Ascending aorta (tissue), 2 donors: ENCODE results near the gene AGER. TPM values are rescaled to one million over a fixed set of nuclear protein-coding genes. Genes with fewer than 3 reads are reported as not detected.

Source experiments
- DNase-seq, 2 donors: peaks; one replicate each; pipeline ENCODE4 v3.0.0-alpha.2; 2019; ENCODE audit warnings: low spot score in 2 of 2
- H3K27ac ChIP-seq, 2 donors: fragments of 200-600 bp; sonication (generic); one replicate each; pipeline ENCODE4 v1.5.1; 2016 to 2017; ENCODE audit warnings: mild to moderate bottlenecking in 1 of 2
- H3K27me3 ChIP-seq: fragments of 200-600 bp; sonication (generic); one replicate; pipeline ENCODE4 v1.5.1; 2017
- H3K36me3 ChIP-seq, 2 donors: fragments of 200-600 bp; sonication (generic); one replicate each; pipeline ENCODE4 v1.5.1; 2016
- H3K4me1 ChIP-seq, 2 donors: fragments of 200-600 bp; sonication (generic); one replicate each; pipeline ENCODE4 v1.5.1; 2016 to 2017; ENCODE audit warnings: mild to moderate bottlenecking in 1 of 2
- H3K4me3 ChIP-seq, 2 donors: fragments of 200-600 bp; sonication (generic); one replicate each; pipeline ENCODE4 v1.5.1; 2016 to 2017; ENCODE audit warnings: mild to moderate bottlenecking in 1 of 2
- H3K9me3 ChIP-seq, 2 donors: fragments of 200-600 bp; sonication (generic); one replicate each; pipeline ENCODE4 v1.5.1; 2016
- intact Hi-C: fragments of 100-400 bp; cut with DNase I; formaldehyde crosslinking; loops from one replicate; pipeline ENCODE4 v1.15.1; 2023
- total RNA-seq: library from RNA; depleted of rRNA; stranded (reverse); fragments of >200 nt; gene quantifications from one replicate; pipeline ENCODE4 v1.1.0, GENCODE V29; 2016
- TF ChIP-seq, protein P1 (sequence below), 3 experiments: fragments of 200-600 bp in 2 of 3; fragments of 450-650 bp in 1 of 3; sonication (generic) in 2 of 3; IDR thresholded peaks; one replicate each; pipeline ENCODE4 v1.5.1; 2016 to 2019; ENCODE audit warnings: antibody characterized with exemption in 3 of 3, mild to moderate bottlenecking in 1 of 3, moderate library complexity in 1 of 3

AGER gene
- total RNA-seq, 1 donor from 2014 or later = 6.1 TPM

DNA sequence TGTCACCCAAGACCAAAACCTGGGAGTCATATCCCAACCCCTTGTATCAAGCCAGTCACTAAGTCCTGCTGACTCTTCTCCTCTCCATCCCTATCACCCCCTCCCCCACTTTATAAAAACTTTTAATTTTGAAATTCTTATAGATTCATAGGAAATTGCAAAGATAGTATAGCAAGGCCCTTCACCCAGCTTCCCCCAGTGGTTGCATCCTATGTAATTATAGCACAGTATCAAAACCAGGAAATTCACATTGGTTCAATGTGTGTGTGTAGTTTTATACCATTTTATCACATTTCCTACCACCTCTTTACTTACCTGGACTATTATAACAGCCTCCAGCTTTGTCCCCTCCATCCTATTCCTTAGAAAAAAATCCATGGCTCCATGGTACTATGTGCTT is 26.0 kb downstream of the AGER start:
- Histone ChIP-seq H3K27me3 (no peaks in the 10 kb centered on the region), H3K4me3 (no peak overlapping the region), H3K9me3 (no peaks in the 10 kb centered on the region), H3K27ac (no peak overlapping the region), H3K36me3 (peaks cover 29 to 32% of the 10 kb centered on the region in 2 donors), H3K4me1 (peaks cover 4 to 9% of the 10 kb centered on the region in 2 donors)
- TF ChIP-seq, protein P1, sequence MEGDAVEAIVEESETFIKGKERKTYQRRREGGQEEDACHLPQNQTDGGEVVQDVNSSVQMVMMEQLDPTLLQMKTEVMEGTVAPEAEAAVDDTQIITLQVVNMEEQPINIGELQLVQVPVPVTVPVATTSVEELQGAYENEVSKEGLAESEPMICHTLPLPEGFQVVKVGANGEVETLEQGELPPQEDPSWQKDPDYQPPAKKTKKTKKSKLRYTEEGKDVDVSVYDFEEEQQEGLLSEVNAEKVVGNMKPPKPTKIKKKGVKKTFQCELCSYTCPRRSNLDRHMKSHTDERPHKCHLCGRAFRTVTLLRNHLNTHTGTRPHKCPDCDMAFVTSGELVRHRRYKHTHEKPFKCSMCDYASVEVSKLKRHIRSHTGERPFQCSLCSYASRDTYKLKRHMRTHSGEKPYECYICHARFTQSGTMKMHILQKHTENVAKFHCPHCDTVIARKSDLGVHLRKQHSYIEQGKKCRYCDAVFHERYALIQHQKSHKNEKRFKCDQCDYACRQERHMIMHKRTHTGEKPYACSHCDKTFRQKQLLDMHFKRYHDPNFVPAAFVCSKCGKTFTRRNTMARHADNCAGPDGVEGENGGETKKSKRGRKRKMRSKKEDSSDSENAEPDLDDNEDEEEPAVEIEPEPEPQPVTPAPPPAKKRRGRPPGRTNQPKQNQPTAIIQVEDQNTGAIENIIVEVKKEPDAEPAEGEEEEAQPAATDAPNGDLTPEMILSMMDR (IDR thresholded peaks at IDR 0.05) = no peak
- intact Hi-C loops = loop anchor here (10.0 kb wide), 2 partner anchors 113 to 423 kb away; partner anchors contain the start of gene CLIC1
- DNase-seq = no peak

DNA sequence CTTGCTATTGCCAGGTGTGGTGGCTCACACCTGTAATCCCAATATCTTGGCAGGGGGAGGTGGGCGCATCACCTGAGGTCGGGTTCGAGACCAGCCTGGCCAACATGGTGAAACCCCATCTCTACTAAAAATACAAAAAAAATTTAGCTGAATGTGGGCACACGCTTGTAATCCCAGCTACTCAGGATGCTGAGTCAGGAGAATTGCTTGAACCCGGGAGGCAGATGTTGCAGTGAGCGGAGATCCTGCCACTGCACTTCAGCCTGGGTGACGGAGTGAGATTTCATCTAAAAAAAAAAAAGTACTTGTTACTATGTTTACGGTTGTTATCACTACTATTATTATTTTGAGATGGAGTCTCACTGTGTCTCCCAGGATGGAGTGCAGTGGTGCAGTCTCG is 27.2 kb downstream of the AGER start:
- H3K9me3 ChIP-seq = no peaks in the 10 kb centered on the region
- H3K27me3 ChIP-seq = no peaks in the 10 kb centered on the region
- H3K4me1 ChIP-seq = peaks cover 4 to 18% of the 10 kb centered on the region in 2 donors
- no peak overlapping the region for H3K27ac ChIP-seq
- TF ChIP-seq, protein P1 (IDR thresholded peaks at IDR 0.05) = no peak
- intact Hi-C loops = loop anchor here (10.0 kb wide), 2 partner anchors 112 to 422 kb away; partner anchors contain the start of gene CLIC1
- H3K36me3 ChIP-seq = peaks cover 24 to 25% of the 10 kb centered on the region in 2 donors
- no peak overlapping the region for H3K4me3 ChIP-seq
- DNase-seq = no peak

DNA sequence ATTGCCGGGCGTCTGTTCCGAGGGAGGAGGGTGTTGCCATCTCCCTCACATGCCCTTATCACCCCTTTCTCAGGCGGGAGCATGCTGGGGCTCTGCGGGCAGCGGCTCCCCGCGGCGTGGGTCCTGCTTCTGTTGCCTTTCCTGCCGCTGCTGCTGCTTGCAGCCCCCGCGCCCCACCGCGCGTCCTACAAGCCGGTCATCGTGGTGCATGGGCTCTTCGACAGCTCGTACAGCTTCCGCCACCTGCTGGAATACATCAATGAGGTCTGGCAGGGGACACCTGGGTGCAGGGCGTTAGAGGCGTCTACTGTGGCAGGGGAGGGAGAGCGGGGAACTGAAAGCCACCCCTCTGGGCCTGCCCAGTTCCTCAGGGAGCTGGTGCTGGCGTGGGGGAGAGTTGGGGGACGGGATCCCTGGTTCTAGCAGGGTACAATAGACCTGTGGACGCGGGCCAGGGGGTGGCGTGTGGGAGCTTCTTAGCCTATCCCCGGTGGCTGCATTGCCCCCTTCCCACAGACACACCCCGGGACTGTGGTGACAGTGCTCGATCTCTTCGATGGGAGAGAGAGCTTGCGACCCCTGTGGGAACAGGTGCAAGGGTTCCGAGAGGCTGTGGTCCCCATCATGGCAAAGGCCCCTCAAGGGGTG is 29.4 kb downstream of the AGER start:
- peak overlapping the region; percentile 79 to 86 for H3K4me3 ChIP-seq
- intact Hi-C loops = loop anchor here (1.0 to 10.0 kb wide), 6 partner anchors 35 to 420 kb away; partner anchors contain the start of genes CLIC1, NELFE and SKIC2
- H3K27ac ChIP-seq = peak overlapping the region; percentile 90 to 96
- peaks cover 21 to 24% of the 10 kb centered on the region in 2 donors for H3K36me3 ChIP-seq
- DNase-seq = peak in 1 of 2 donors; percentile 84
- no peaks in the 10 kb centered on the region for H3K9me3 ChIP-seq
- peaks cover 12 to 27% of the 10 kb centered on the region in 2 donors for H3K4me1 ChIP-seq
- H3K27me3 ChIP-seq = no peaks in the 10 kb centered on the region
- TF ChIP-seq, protein P1 (IDR thresholded peaks at IDR 0.05) = peak; percentile 45 to 74 (median 72)

DNA sequence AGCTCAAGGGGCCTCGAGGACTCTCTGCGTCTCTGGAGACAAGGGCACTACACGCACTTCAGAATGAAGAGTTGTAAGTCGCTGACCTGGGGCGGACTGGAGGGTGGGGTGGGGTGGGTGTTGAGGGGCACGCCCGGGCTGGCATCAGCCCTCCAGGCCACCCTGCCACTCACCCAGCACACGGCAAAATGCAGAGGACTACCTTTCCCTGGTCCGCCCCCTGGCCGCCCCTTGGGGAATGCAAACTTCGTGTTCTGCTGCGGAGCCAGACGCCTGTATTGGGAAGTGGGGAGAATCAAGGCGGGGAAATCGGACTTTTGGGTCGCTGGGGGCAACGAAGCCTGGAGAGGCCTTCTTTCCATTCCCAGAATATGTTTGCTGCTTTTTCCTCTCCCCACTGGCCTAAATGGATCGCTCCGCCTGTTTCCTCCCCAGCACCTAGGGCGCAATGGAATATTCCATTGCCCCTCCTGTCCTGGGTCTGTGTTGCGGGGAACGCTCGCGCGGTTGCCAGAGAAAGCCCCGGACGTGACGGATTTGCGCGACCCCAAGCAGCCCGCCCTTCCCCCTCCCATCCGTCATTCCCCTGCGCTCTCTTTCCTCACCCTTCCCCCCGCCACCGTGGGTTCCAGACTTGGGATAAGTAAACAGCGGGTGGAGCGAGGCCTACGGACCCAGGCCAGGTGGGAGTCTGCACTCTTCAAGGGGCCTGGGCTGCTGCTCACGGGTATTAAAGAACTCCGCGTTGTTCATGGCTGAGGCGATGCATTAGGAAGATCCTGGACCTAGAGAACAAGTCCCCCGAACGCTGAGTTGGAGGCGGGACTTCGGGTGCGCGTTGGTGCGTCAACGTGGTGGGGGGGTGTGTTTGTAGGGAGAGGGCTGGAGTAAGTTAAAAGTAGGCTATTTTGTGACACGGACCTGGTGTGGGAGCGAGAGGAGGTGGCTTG is 30.2 kb downstream of the AGER start, which contains the start of gene PPT2:
TSS of gene PPT2 (plus strand) at position 578 of the 950 bp plus-strand sequence. CDS start 454 bp downstream, outside the sequence.
- peak within 1 kb of the TSS; percentile 90 to 96 for H3K27ac ChIP-seq
- no peaks in the 10 kb centered on the region for H3K9me3 ChIP-seq
- H3K36me3 ChIP-seq = peaks cover 25 to 29% of the 10 kb centered on the region in 2 donors
- intact Hi-C loops = loop anchor here (1.0 to 10.0 kb wide), 8 partner anchors 22 to 419 kb away; partner anchors contain the start of genes AGPAT1, CLIC1, FKBPL and NELFE
- no peaks in the 10 kb centered on the region for H3K27me3 ChIP-seq
- peak; percentile 70 to 96 for DNase-seq
- TF ChIP-seq, protein P1 (IDR thresholded peaks at IDR 0.05) = peak in 1 of 3 experiments; percentile 21
- H3K4me1 ChIP-seq = peaks cover 12 to 27% of the 10 kb centered on the region in 2 donors
- peak within 1 kb of the TSS; percentile 79 to 86 for H3K4me3 ChIP-seq
